ENCODE measurements around the gene PEX11A.

The PEX11A gene

GRCh38 chr15:89693091-89693490 lies 2.5 kb upstream of the PEX11A start:
- TF ChIP-seq ZNF274 (IDR thresholded peaks at IDR 0.05; ENCODE audit: low read depth, low read length), result no peak
- H3K4me3 ChIP-seq (ENCODE audit: low read length), result no peak overlapping the region

- peak overlapping the region; percentile 74 for H3K4me3 ChIP-seq (ENCODE audit: low read length)
Observed at GRCh38 chr15:89689930-89690275, 651 bp downstream of the PEX11A start.

GRCh38 chr15:89686522-89686921 lies 4.0 kb downstream of the PEX11A start:
- TF ChIP-seq ZNF274 (IDR thresholded peaks at IDR 0.05; ENCODE audit: low read depth, low read length), result no peak
- no peak overlapping the region for H3K4me3 ChIP-seq (ENCODE audit: low read length)

GRCh38 chr15:89685995-89686394 lies 4.6 kb downstream of the PEX11A start:
- TF ChIP-seq ZNF274 (IDR thresholded peaks at IDR 0.05; ENCODE audit: low read depth, low read length), result no peak
- H3K4me3 ChIP-seq (ENCODE audit: low read length), result no peak overlapping the region

DNA sequence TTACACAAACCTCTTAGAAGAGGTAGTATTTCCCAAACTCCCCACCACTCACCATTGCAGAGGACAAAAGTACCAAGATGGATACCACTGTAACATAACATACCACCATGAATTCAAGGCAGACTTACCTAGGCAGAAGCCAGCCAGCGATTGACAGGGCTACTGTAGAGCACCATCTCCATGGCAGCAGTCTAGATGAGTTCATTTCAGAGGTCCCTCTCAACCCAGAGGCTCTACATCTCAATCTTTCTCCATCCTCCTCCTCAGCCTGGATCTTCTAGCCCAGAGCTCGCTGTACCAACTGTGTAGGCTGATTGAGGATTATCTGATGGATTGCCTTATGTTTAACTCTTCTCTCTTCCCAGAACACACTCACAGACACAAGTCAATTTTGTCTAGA lies 9.4 kb downstream of the PEX11A start:
- no peak overlapping the region for H3K4me3 ChIP-seq (ENCODE audit: low read length)
- no peak for TF ChIP-seq ZNF274 (IDR thresholded peaks at IDR 0.05; ENCODE audit: low read depth, low read length)

DNA sequence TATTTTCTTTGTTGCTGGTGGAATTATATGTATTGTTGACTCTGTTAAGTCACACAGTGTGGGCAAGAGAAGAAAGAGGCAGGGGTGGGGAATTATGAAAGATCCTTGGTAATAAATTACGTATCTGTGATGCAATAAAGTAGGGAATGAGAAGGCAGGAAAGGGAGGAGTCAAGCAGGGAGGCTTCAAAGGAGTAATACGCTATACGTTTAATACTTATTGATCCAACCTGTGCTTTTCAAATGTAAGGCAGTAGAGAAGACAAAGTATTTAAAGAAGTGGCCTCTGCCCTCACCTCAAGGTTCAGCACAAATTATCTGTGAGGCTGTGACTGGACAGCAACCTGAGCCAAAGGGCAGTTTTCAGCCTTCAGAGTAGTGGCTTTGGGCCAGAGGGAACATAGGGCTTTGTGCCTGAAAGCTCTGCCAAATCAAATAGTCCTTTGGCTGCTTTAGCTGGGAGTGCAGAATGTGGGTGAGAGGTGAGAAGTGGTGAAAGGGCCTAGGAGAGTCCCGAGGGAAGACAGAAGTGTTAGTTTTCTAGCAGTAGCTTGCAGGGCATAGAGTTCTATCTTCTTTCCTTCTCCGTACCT lies 10.2 kb downstream of the PEX11A start:
- TF ChIP-seq ZNF274 (IDR thresholded peaks at IDR 0.05; ENCODE audit: low read depth, low read length), result no peak
- H3K4me3 ChIP-seq (ENCODE audit: low read length), result no peak overlapping the region

DNA sequence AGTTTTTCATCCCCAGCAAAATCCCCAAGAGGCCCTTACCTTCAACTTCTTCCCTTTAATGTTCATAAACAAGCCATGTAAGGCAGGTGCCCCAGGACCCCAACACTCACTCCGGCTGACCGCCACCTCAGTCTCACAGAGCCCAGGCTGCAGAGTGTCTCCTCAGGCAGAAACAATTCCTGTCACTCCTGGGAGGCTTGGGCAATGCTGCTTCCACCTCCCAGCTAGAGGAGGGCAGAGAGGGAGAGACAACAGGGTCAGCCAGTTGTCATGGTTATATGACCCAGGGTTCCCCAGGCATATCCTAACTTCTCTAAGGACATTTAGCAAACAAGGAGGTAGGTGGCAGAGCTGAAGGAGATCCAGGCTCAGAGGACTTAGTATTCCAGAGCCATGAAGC lies 11.3 kb downstream of the PEX11A start, which contains the start of gene PLIN1:
PLIN1 (minus strand) TSS at position 156 of the 400 bp plus-strand sequence. CDS start 1,878 bp downstream, outside the sequence.
- TF ChIP-seq ZNF274 (IDR thresholded peaks at IDR 0.05; ENCODE audit: low read depth, low read length), result no peak
- no peak within 1 kb of the TSS for H3K4me3 ChIP-seq (ENCODE audit: low read length)

GRCh38 chr15:89677381-89677780 lies 13.2 kb downstream of the PEX11A start:
- no peak for TF ChIP-seq ZNF274 (IDR thresholded peaks at IDR 0.05; ENCODE audit: low read depth, low read length)
- no peak overlapping the region for H3K4me3 ChIP-seq (ENCODE audit: low read length)

DNA sequence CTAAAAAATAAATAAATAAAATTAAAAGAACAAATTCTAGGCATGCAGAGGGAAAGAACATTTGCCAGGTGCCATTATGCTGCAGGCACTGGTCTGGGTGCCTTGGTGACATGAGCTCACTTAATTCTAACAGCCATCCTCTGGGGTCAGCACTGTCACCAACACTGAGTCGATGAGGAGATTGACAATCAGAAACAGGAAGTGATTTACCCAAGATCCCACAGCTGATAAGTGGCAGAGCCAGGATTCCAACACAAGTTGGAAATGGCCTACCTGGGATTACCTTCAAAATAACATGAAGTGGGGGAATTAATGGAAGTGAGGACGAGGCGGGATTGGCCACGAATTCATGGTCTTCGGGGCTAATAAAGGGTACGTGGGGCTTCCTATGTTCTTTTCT lies 14.9 kb downstream of the PEX11A start:
- H3K4me3 ChIP-seq (ENCODE audit: low read length), result no peak overlapping the region

GRCh38 chr15:89674526-89674925 lies 16.0 kb downstream of the PEX11A start:
- H3K4me3 ChIP-seq (ENCODE audit: low read length), result no peak overlapping the region
- TF ChIP-seq ZNF274 (IDR thresholded peaks at IDR 0.05; ENCODE audit: low read depth, low read length), result no peak

More for the DNA sequence above, 14.9 kb downstream of the PEX11A start:
- no peak for TF ChIP-seq ZNF274 (IDR thresholded peaks at IDR 0.05; ENCODE audit: low read depth, low read length)

DNA sequence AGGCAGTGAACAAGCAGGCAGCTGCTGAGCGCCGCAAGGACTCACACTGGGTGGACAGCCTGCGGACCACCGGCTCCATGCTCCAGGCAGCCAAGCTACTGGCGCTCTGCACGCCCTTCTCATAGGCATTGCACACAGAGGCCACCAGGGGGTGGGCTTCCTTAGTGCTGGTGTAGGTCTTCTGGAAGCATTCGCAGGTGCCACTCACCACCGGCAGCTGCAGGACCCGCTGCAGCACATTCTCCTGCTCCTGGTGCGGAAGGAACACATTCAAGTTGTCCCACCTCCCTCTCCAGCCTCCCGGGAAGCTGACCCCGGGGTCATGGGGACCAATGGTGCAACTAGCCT lies 17.4 kb downstream of the PEX11A start:
- TF ChIP-seq ZNF274 (IDR thresholded peaks at IDR 0.05; ENCODE audit: low read depth, low read length), result no peak
- no peak overlapping the region for H3K4me3 ChIP-seq (ENCODE audit: low read length)

- no peak overlapping the region for H3K4me3 ChIP-seq (ENCODE audit: low read length)
- no peak for TF ChIP-seq ZNF274 (IDR thresholded peaks at IDR 0.05; ENCODE audit: low read depth, low read length)
Observed at GRCh38 chr15:89672221-89673164, 18.1 kb downstream of the PEX11A start.

- H3K4me3 ChIP-seq (ENCODE audit: low read length), result no peak overlapping the region
- TF ChIP-seq ZNF274 (IDR thresholded peaks at IDR 0.05; ENCODE audit: low read depth, low read length), result no peak
Observed at GRCh38 chr15:89671687-89672086, 18.9 kb downstream of the PEX11A start.

- no peak overlapping the region for H3K4me3 ChIP-seq (ENCODE audit: low read length)
- no peak for TF ChIP-seq ZNF274 (IDR thresholded peaks at IDR 0.05; ENCODE audit: low read depth, low read length)
Observed at GRCh38 chr15:89670971-89671560, 19.5 kb downstream of the PEX11A start.

DNA sequence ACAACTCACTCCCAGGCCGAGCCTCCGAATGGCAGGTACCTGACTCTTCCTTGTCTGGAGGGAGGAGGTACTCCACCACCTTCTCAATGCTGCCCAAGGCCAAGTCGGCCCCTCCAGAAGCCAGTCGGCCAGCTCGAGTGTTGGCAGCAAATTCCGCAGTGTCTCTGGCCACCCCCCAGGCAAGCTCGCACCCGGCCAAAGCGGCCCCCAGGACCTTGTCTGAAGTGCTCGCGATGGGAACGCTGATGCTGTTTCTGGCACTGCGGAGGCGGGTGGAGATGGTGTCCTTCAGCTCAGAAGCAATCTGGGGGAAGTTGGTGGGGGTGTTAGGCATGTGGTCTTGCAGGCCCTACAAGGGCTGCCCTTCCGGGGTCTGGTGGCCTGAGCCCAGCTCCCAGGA lies 20.6 kb downstream of the PEX11A start:
- no peak for TF ChIP-seq ZNF274 (IDR thresholded peaks at IDR 0.05; ENCODE audit: low read depth, low read length)
- H3K4me3 ChIP-seq (ENCODE audit: low read length), result no peak overlapping the region
